Left cardiac atrium (tissue), 4 donors: ENCODE measurements around the gene PACSIN2. TPM values are rescaled to one million over a fixed set of nuclear protein-coding genes. Genes with fewer than 3 reads are reported as not detected.
A peak's percentile ranks its signal among the peaks of the same experiment; 100 is the strongest.

Experiments used
- ATAC-seq, 2 donors: fragments of 200-7000 bp; cut with Tn5 transposase; one replicate each; pipeline ENCODE4 v1.9.1; 2020; ENCODE audit warnings: mild to moderate bottlenecking in 2 of 2, moderate library complexity in 2 of 2
- DNase-seq: peaks from one replicate; pipeline ENCODE4 v3.0.0-alpha.2; 2020
- intact Hi-C, 2 donors: fragments of 100-400 bp; cut with DNase I; formaldehyde crosslinking; loops; one replicate each; pipeline versions ENCODE4 v1.14.1 to v1.15.1; 2022 to 2023
- total RNA-seq, 2 donors: library from RNA; stranded (reverse); fragmentation: NEBNext Ultra II Directional; extraction: Animal tissue kit (Norgen Biotek cat#: 25700); gene quantifications; one replicate each; pipeline ENCODE4 v1.2.1, GENCODE V29; 2021
- donor health status: DM: no; HTN: yes; CAD: no.
- donor health status: DM: no; HTN: yes; CAD: no; lungs with severe emphysema.
- donor health status: DM: yes; HTN: yes; CAD: no.
- donor health status: Dilated cardiomyopathy.

Gene PACSIN2
- total RNA-seq, 2 donors from 2014 or later = 55.8 to 62.9 TPM

DNA sequence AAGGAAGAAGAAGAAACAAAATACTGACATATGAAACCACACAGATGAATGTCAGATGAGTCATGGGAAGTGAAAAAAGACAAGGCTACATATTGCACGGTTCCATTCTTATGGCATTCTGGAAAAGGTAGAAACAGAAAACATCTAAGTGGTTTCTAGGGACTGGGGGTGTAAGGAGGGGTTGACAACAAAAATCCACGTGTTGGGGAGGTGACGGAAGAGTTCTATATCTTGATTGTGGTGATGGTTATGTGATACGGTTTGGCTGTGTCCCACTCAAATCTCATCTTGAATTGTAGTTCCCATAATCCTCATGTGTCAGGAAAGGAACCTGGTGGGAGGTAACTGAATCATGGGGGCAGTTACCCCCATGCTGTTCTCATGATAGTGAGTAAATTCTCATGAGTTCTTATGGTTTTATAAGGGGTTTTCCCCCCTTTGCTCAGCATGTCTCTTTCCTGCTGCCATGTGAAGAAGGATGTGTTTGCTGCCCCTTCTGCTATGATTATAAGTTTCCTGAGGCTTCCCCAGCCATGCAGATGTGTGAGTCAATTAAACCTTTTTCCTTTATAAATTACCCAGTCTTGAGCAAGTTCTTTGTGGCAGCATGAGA is 151.5 kb downstream of the PACSIN2 start:
- DNase-seq (no peak), ATAC-seq (no peak)
- intact Hi-C loops = no loop called here

DNA sequence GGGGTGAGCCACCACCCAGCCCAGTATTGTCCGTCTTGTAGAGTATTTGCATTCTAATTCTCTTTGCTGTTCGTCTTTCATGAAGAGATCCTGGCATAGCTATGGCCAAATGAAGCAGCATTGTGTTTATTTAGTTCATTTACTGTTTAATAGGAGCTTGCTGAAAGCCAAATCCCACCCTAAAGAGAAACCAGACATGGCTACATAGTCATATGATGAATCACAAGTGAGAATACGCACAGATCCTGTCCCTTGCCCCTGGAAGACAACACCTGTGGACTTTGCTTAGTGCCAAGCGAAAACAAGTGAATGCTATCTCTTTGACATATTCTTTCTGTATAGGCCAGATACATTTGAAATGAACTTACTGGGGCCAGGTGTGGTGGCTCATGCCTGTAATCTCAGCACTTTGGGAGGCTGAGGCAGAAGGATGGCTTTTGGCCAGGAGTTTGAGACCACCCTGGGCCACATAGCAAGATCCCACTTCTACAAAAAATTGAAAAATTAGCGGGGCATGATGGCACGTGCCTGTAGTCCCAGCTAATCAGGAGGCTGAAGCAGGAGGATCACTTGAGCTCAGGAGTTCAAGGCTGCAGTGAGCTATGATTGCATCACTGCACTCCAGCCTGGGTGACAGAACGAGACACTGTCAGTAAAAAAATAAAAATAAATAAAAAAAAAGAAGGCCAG is 152.8 kb downstream of the PACSIN2 start:
- no peak for ATAC-seq
- no peak for DNase-seq
- intact Hi-C loops = no loop called here

DNA sequence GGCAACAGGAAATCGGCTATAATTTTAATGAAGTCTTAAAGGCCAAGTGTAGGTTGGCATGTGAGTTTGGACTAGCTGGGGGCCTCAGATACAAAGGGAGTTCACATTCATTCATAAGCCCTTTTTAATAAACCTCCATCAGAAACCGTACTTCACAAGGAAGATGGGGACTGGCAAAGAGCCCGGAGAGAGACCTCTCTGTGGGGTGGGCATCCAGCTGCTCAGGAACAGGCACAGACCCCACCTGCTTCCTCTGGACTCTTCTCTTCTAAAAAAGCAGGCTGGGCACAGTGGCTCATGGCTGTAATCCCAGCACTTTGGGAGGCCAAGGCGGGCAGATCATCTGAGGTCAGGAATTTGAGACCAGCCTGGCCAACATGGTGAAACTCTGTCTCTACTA is 154.0 kb downstream of the PACSIN2 start:
- no peak for ATAC-seq
- intact Hi-C loops = no loop called here
- no peak for DNase-seq

DNA sequence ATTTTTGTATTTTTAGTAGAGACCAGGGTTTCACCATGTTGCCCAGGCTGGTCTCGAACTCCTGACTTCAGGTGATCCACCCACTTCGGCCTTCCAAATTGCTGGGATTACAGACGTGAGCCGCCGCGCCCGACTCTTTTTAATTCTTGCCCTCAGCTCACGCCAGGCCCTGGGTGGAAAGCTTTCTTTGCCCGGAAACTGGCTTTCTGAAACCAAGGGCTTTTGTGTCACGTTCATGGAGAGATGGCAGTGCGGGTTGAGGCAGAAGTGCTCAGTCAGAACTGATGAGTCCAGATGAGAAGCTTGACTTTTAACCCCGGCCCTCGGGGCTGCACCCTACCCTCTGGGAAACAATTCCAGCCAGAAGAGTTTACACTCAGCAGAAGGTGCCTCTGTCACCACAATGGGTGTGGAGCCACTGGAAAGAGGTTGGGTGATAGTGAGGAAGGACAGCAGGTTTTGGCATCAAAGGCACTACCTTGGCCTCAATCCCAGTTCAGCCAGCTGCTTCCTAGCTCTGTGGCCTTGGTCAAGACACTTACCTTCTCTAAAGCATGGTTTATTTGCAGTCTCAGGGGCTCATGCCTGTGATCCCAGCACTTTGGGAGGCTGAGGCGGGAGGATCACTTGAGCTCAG is 157.0 kb downstream of the PACSIN2 start:
- ATAC-seq (no peak), DNase-seq (no peak)
- intact Hi-C loops = no loop called here

DNA sequence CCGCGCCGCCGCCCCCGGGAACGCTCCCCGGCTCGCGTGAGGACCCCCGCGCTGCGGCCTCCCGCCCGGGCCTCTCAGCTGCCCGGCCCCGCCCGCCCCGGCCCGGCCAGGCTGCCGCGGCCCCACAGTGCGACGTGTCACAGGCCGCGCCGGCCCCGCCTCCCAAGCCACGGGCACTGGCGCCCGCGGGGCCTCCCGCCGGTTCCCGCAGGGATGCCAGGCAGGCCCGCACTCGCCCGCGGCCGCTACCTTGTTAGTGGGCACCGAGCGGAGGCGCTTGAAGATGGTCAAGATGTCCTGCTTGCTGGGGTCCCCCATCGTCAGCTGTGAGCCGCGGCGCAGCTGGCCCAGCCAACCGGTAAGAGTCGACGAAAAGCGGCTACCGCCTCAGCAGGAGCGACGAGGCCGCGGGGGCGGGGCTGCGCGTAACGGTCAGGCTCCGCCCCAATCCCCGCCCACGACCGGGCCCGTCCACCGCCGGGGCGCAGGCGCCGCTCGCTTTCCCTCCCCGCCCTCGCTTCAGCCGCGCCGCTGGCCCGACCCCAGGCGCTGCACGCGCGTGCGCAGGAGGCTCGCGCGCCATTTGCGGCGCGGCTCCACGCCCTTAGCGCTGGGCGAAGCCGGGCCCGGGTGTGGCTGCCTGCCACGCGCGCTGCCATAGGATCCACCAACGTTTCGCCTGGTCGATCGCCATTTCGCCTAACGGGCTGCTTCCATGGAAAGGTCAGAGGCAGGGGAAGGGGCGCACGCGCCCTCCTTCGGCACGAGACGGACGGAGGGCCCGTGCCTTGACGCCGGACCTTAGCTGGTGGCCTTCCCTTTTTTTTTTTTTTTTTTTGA is 157.9 kb downstream of the PACSIN2 start, which contains the start of gene ARFGAP3:
Gene ARFGAP3 (minus strand): TSS at position 409 of the 840 bp plus-strand sequence. CDS start 91 bp downstream, at position 318.
- DNase-seq (peak; percentile 96), ATAC-seq (peak; percentile 98)
- intact Hi-C loops = no loop called here

DNA sequence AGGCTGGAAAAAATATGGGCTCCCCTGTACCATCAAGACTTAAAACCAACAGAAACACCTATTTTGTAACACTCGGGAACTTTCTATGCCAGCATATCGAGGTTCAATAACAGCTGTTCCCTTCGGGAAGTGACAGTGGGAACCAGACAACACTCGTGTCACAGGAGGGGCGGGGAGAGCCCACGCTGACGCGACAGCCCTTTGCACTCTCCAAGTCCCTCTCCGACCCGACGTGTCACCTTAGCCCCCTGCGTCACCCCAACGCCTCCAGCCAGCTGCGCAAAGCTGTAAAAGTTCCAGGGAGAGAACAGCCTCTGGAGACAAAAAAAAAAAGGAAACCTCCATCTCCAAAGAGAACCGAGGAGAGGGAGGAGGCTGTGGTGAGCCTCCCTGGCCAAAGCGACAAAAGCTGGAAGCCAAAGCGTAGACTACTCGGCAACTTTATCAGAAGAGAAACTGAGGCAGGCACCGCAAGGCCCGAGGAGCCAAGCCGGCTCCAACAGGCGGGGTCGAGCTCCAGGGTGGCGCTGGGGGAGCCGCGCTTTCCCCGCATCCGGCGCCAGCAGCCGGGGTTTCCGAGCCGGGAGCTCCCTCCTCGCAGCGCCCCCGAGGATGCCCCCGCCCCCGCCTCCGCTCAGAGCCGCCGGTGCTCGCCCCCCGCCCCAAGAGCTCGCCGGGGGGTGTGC is 158.6 kb downstream of the PACSIN2 start:
- DNase-seq (peak; percentile 80), ATAC-seq (peak; percentile 19 to 22)
- intact Hi-C loops = no loop called here

DNA sequence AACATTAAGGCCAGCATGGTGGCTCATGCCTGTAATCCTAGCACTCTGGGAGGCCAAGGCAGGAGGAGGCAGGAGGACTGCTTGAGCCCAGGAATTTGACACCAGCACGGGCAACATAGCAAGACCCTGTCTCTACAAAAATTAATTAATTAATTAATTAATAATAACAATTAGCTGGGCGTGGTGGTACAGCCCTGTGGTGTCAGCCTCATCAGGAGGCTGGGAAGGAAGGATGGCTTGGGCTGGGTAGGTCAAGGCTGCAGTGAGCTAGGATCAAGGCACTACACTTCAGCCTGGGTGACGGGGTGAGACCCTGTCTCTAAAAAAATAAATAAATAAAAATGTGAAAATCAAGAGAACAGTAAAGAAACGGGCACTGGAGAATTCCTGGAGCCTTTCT is 159.2 kb downstream of the PACSIN2 start:
- ATAC-seq = no peak
- intact Hi-C loops = no loop called here

DNA sequence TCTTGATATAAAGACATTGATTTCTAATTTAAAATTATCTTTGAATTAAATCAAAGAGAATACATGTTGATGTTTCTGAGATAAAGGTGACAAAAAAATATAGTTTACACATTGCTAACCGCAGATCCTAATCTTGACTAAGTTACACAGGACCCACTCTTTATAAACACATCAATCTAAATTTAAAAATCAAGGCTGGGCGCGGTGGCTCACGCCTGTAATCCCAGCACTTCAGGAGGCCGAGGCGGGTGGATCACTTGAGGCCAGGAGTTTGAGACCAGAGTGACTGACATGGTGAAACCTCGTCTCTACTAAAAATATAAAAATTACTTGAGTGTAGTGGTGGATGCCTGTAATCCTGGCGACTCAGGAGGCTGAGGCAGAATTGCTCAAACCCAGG is 159.7 kb downstream of the PACSIN2 start:
- intact Hi-C loops = no loop called here
- ATAC-seq (no peak), DNase-seq (no peak)

More for the DNA sequence above, 159.2 kb downstream of the PACSIN2 start:
- DNase-seq = no peak

DNA sequence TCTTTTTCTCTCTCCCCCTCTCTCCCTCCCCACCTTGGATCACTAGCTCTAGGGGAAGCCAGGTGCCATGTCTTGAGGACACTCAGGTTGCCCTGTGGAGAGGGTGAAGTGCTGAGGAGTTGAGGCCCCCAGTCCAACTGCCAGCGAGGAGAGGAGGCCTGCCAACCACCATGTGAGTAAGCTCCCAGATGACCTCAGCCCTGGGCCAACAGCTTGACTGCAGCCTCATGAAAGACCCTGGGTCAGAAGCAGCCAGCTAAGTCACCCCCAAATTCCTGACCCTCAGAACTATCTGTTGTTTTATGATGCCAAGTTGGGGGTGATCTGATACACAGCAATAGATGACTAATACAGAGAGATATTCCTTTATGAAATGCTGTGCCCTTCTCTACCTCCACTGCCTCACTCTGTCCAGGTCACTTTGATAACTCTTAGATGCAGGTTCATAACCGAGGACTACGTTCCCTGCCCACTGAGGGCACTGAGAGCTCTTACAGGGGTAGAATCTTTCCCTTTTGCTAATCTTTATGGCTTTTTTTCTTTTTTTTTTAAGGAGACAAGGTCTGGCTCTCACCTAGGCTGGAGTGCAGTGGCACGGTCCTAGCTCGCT is 165.9 kb downstream of the PACSIN2 start:
- intact Hi-C loops = no loop called here
- no peak for DNase-seq
- peak in 1 of 2 donors; percentile 38 for ATAC-seq

DNA sequence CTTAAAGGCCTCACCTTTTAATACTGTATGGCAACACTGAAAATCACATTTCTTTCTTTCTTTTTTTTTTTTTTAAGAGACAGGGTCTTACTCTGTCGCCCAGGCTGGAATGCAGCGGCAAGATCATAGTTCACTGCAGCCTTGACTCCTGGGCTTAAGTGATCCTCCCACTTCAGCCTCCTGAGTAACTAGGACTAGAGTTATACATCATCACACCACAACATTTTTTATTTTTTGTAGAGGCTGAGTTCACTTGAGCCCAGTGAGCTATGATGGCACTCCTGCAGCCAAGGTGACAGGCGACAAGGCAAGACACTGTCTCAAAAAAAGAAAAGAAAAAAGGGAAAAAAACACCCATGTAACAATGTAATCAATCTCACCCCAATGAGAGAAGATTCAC is 167.8 kb downstream of the PACSIN2 start:
- no peak for DNase-seq
- no peak for ATAC-seq
- intact Hi-C loops = no loop called here

DNA sequence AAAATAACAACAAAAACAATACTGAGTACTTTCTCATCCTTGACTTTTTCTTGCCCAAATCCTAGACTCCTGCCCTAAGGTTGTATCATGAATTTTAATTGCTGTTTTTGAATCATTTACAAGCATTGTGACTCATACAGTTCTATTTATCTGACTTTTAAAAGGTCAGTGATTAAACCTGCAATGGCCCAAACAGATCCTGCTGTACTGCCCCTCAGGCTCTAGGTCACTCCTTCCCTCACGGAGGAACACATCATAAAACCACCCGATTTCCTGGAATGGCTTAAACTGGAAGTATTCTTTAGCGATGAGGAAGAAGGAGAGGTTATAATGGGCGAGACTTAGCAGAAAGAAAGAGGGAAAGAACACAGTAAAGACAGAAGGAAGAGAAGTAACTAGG is 170.2 kb downstream of the PACSIN2 start:
- ATAC-seq (peak in 1 of 2 donors; percentile 59), DNase-seq (no peak)
- intact Hi-C loops = no loop called here

DNA sequence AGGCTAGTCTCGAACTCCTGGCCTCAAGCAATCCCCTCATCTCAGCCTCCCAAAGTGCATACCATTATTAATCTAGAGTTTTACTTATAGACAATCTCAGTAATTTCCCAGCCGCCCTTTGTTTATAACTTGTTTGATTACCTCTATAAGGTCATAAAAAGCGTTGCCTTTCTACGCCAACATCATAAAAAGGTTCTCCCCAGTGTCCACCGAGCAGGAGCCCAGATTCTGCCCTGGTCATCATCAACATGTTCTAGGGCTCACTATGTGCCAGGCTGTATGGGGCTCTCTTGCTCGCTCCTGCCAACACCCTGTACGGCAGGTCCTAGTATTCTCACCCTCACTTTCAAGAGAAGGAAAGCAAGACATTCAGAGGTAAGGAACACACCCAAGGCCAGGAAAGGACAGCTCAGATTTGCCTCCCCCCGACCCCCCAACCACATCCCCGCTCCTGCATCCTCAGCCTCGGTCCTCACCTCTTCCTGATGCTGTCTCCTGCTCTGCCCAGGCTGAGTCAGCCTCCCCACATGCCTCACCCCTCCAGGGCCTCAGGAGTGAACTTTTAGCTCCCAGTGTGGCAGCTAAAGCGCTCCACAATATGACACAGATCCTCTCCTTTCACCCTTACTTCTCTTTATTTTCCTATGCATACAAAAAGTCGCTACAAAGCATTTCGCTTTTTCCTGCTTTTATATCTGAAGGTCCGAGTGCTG is 172.1 kb downstream of the PACSIN2 start:
- intact Hi-C loops = no loop called here
- no peak for DNase-seq
- peak in 1 of 2 donors; percentile 17 for ATAC-seq

DNA sequence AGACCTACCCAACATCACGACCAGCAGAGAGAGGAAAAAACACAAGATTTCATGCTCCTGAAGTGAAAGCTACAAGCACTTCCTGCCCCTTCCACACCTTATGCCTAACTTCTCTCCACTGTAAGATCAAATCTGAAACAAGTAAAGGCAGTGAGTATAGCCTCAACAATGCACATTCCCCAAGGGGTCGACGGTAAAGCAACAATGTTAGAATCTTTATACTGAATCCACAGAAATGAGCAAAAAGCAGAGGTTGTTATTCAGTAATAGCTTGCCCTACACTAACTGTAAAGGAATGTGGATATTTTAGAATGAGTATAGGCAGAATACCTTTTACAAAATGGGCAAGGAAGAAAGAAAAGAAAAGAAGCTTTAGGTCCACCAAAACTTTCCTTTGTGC is 173.5 kb downstream of the PACSIN2 start:
- no peak for ATAC-seq
- intact Hi-C loops = no loop called here

DNA sequence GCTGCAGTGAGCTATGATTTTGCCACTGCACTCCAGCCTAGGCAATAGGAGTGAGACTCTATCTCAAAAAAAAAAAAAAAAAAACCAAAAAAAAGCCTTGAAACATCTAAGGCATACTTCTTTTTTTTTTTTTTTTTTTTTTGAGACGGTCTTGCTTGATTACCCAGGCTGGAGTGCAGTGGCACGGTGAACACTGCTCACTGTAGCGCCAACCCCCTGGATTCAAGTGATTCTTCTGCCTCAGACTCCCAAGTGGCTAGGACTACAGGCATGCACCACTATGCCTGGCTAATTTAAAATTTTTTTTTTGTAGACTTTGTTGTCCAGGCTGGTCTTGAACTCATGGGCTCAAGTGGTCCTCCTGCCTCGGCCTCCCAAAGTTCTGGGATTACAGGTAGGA is 177.4 kb downstream of the PACSIN2 start:
- intact Hi-C loops = no loop called here
- no peak for ATAC-seq
- no peak for DNase-seq

More for the DNA sequence above, 173.5 kb downstream of the PACSIN2 start:
- no peak for DNase-seq

DNA sequence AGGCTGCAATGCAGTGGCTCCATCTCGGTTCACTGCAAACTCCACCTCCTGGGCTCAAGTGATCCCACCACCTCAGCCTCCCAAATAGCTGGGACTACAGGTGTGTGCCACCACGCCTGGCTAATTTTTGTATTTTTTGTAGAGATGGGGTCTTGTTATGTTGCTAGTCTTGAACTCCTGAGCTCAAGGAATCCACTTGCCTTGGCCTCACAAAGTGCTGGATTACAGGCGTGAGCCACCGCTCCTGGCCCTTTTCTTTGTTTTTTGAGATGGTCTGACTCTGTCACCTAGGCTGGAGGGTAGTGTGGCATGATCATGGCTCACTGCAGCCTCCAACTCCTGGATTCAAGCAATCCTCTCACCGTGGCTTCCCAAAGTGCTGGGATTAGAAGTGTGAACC is 178.9 kb downstream of the PACSIN2 start:
- intact Hi-C loops = no loop called here
- ATAC-seq = no peak
- DNase-seq = no peak

DNA sequence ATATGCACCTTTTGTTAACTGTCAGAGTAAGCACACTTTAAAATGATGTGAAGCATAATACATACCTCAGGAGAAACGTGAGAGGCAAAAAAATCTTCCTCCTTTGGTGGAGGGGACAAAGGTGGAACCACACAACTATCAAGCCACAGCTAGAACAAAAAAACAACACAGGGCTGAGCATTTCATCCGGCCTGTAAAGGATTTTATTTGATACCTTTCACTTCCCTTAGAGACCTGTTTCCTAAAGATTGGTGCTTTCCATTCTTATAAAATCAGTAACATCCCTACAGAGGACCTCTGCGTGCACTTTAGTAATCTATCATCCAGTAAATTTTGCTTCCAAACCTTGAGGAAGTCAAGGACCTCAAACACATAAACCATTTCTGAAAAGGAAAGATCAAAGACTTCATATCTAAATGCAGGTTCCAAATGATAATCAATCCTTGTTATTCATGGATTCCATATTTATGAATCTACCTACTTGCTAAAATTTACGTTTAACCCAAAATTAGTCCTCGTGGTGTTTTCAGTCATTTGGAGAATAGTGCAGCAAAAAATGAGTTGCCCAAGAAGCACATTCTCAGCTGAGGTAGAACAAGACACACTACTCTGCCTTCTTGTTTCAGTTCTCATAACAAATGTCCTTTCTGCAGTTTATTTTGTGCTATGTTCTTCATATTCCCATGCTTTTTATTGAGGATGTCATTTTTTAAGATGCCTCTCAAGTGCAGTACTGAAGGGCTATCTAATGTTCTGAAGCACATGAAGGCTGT is 180.6 kb downstream of the PACSIN2 start:
- intact Hi-C loops = no loop called here
- no peak for DNase-seq
- no peak for ATAC-seq

DNA sequence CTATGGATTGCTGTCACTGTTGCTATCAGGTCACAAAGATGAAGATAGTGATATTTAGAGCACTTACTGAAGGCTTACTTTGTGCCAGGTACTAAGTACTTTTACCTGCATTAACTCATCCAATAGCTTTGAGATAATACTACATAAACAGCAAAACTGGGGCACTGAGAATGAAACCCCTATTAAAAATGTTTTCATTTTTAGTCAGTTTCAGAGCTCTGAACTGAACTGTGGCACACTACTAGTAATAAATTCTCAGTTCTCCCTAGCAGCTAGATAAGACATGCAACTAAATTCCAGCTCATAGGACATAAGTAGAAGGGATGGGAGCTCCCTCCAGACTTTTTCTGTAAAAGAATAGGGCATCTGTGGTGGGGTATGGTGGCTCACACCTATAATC is 181.8 kb downstream of the PACSIN2 start:
- intact Hi-C loops = no loop called here
- no peak for DNase-seq
- no peak for ATAC-seq
